Measurements from ENCODE around the gene ITPR3.

ITPR3 gene

DNA sequence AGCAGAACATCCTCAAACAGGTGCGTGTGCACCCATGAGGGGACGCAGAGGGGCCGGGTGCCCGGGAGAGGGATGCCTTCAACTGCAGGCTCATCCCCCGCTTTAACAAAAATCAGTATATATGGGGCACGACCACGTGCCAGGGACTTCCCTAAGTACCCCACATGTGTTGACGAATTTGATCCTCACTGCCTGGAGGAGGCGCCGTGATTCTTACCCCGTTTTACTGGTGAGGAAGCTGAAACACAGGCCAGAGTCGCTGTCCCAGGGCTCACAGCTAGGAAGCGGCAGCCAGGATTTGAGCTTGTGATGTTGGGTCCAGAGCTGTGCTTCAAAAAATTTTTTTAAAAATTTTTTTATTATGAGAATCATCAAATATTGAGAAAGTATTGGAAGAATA, 44.8 kb downstream of the ITPR3 start:
- POLR2A ChIA-PET, result no interaction called here
- DNase-seq (ENCODE audit: extremely low spot score), result no peak

DNA sequence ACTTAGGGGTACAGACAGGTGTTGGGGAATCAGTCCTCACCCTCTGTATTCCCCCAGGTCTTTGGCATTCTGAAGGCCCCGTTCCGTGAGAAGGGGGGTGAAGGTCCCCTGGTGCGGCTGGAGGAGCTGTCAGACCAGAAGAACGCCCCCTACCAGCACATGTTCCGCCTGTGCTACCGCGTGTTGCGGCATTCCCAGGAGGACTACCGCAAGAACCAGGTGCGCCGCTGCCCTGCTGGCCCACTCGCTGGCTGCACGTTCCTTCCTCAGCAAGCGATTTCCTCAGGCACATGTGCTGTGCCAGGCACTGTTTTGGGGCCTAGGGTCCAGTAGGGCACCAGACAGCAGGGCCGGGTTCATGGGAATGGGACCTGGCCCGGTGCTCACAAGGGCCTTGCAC, 46.0 kb downstream of the ITPR3 start:
- CTCF ChIA-PET, result interaction anchor here (1.5 kb wide), 1 partner anchor 35 kb away, joined by 5 read pairs; no protein-coding TSS in a partner anchor
- POLR2A ChIA-PET, result no interaction called here
- no peak for DNase-seq (ENCODE audit: extremely low spot score)
- TF ChIP-seq CTCF (IDR thresholded peaks at IDR 0.05; ENCODE audit: control extremely low read depth, extremely low read depth, low read depth, missing control alignments), result no peak

More for the DNA sequence above, 44.8 kb downstream of the ITPR3 start:
- CTCF ChIA-PET, result interaction anchor here (1.5 to 1.6 kb wide), 2 partner anchors 34 to 76 kb away, joined by 5 to 7 read pairs; no protein-coding TSS in a partner anchor
- no peak for TF ChIP-seq CTCF (IDR thresholded peaks at IDR 0.05; ENCODE audit: control extremely low read depth, extremely low read depth, low read depth, missing control alignments)

DNA sequence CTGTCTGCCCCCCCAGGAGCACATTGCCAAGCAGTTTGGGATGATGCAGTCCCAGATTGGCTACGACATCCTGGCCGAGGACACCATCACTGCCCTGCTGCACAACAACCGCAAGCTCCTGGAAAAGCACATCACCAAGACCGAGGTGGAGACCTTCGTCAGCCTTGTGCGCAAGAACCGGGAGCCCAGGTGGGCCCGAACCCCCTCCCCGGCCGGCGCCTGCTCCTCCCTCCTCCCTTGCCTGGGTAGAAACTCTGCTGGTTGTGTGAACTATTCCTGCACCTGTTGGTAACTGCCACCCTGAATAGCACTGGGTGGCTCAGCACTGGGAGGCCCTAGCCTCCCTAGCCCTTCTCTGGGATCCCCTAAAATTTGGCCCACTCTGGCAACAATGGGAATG, 46.7 kb downstream of the ITPR3 start:
- ChIA-PET CTCF (interaction anchor here (0.8 to 1.4 kb wide), 2 partner anchors 9 to 33 kb away, joined by 3 to 8 read pairs; no protein-coding TSS in a partner anchor), POLR2A (no interaction called here)
- TF ChIP-seq CTCF (IDR thresholded peaks at IDR 0.05; ENCODE audit: control extremely low read depth, extremely low read depth, low read depth, missing control alignments), result no peak
- DNase-seq (ENCODE audit: extremely low spot score), result no peak

DNA sequence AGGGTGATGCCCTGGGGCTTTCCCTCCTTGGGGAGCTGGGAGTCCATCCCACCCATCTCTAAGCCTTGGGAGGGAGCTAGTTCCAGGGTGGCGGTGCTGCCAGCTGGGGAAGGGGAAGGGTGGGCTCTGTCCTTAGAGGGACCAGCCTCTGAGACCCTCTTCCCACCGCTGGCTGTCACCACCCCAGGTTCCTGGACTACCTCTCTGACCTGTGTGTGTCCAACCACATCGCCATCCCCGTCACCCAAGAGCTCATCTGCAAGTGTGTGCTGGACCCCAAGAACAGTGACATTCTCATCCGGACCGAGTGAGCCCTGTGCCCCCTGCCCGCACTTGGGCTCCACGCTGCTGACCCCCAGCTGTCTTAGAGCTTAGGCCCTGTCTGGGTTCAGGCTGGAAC, 47.2 kb downstream of the ITPR3 start:
- ChIA-PET POLR2A (no interaction called here), CTCF (interaction anchor here (0.8 to 1.4 kb wide), 2 partner anchors 8 to 32 kb away, joined by 3 to 8 read pairs; no protein-coding TSS in a partner anchor)
- no peak for TF ChIP-seq CTCF (IDR thresholded peaks at IDR 0.05; ENCODE audit: control extremely low read depth, extremely low read depth, low read depth, missing control alignments)
- no peak for DNase-seq (ENCODE audit: extremely low spot score)

GRCh38 chr6:33668914-33669313, 47.8 kb downstream of the ITPR3 start:
- no peak for TF ChIP-seq CTCF (IDR thresholded peaks at IDR 0.05; ENCODE audit: control extremely low read depth, extremely low read depth, low read depth, missing control alignments)
- ChIA-PET CTCF (interaction anchor here (1.4 to 2.3 kb wide), 2 partner anchors 31 to 76 kb away, joined by 6 to 8 read pairs; no protein-coding TSS in a partner anchor), POLR2A (no interaction called here)
- no peak for DNase-seq (ENCODE audit: extremely low spot score)

- CTCF ChIA-PET, result interaction anchor here (1.2 to 2.3 kb wide), 3 partner anchors 31 to 85 kb away, joined by 5 to 6 read pairs (median 6); no protein-coding TSS in a partner anchor
- no peak for TF ChIP-seq CTCF (IDR thresholded peaks at IDR 0.05; ENCODE audit: control extremely low read depth, extremely low read depth, low read depth, missing control alignments)
- no peak for DNase-seq (ENCODE audit: extremely low spot score)
- POLR2A ChIA-PET, result no interaction called here
Observed at GRCh38 chr6:33670086-33670660, 49.1 kb downstream of the ITPR3 start.

Data from GM10248 (cell line).